Endothelial cell of umbilical vein (primary cell): Measurements from ENCODE around the gene LLGL2. TPM values are rescaled to one million over a fixed set of nuclear protein-coding genes. Genes with fewer than 3 reads are reported as not detected.
A peak's percentile ranks its signal among the peaks of the same experiment; 100 is the strongest.

Experiments
- BruUV-seq: library from RNA; stranded (reverse); fragments of 400-500 nt; replicated peaks from 2 replicates; lab custom pipeline; 2021; lab: Mats Ljungman, UMichigan
- CTCF ChIA-PET: fragments of 300-600, 350-600 bp; sonication (Branson Sonifier 250); formaldehyde crosslinking; loops from one replicate; lab custom pipeline; 2021; ENCODE audit warnings: antibody characterized with exemption, inconsistent platforms; lab: Charles Lee
- POLR2A ChIA-PET: fragments of 300-600, 350-600 bp; sonication (Branson Sonifier 250); formaldehyde crosslinking; loops from one replicate; lab custom pipeline; 2021; ENCODE audit warnings: antibody characterized with exemption, inconsistent platforms; lab: Charles Lee
- DNase-seq: peaks from one replicate; pipeline ENCODE4 v3.0.0-alpha.2; 2011; ENCODE audit warnings: low read depth, low spot score
- FAIRE-seq: peaks from 2 replicates; lab custom pipeline; 2011; peaks lifted over from hg19 to GRCh38; lab: Jason Lieb, UNC
- H2AFZ ChIP-seq: 2 replicates; pipeline ENCODE4 v1.6.0; 2012; ENCODE audit warnings: low read depth, low read length, control low read depth, inconsistent platforms
- H3K27ac ChIP-seq: 2 replicates; pipeline ENCODE4 v1.5.1; 2011; ENCODE audit warnings: low read depth, mild to moderate bottlenecking, control low read depth, low read length, moderate library complexity; ENCODE audit not compliant: insufficient read depth
- H3K27me3 ChIP-seq, 2 experiments: 2 replicates each; pipeline versions ENCODE4 v1.6.0 to v1.6.1; 2011; ENCODE audit warnings: low read length in 2 of 2, mixed read lengths in 1 of 2; ENCODE audit not compliant: control insufficient read depth in 2 of 2, insufficient read depth in 2 of 2
- H3K36me3 ChIP-seq, 2 experiments: 2 replicates in 1 of 2; 3 replicates in 1 of 2; pipeline ENCODE4 v1.5.1; 2011; ENCODE audit warnings: low read length in 2 of 2, mild to moderate bottlenecking in 1 of 2, moderate library complexity in 1 of 2; ENCODE audit not compliant: control insufficient read depth in 2 of 2, insufficient read depth in 2 of 2; ENCODE audit errors: extremely low read depth in 1 of 2
- H3K4me1 ChIP-seq: 3 replicates; pipeline ENCODE4 v1.5.1; 2011; ENCODE audit warnings: mild to moderate bottlenecking, low read length; ENCODE audit not compliant: control insufficient read depth, insufficient read depth; ENCODE audit errors: extremely low read depth
- H3K4me2 ChIP-seq: 2 replicates; pipeline ENCODE4 v1.6.1; 2011; ENCODE audit warnings: low read length, control low read depth, mixed read lengths; ENCODE audit not compliant: insufficient read depth
- H3K4me3 ChIP-seq, 3 experiments: fragments of 200-600 bp in 1 of 3; sonication (generic), shearing (Covaris generic) in 1 of 3; replicated peaks in 1 of 3; 2 replicates each; pipeline ENCODE4 v1.5.1; 2011 to 2016; ENCODE audit warnings: control low read depth in 3 of 3, low read length in 3 of 3, mild to moderate bottlenecking in 2 of 3, inconsistent platforms in 1 of 3, low read depth in 1 of 3, moderate library complexity in 1 of 3; ENCODE audit not compliant: insufficient read depth in 1 of 3
- H3K79me2 ChIP-seq: 2 replicates; pipeline ENCODE4 v1.6.0; 2012; ENCODE audit warnings: low read length, inconsistent platforms; ENCODE audit not compliant: control insufficient read depth, insufficient read depth
- H3K9ac ChIP-seq: replicated peaks from 2 replicates; pipeline ENCODE3; 2011; ENCODE audit warnings: low read length, control low read depth; ENCODE audit not compliant: insufficient read depth; ENCODE audit errors: extremely low read depth
- H3K9me1 ChIP-seq: replicated peaks from 3 replicates; pipeline ENCODE4 v1.6.0; 2011; ENCODE audit warnings: mild to moderate bottlenecking, low read length; ENCODE audit not compliant: control insufficient read depth, insufficient read depth; ENCODE audit errors: extremely low read depth
- H3K9me3 ChIP-seq: replicated peaks from 2 replicates; pipeline ENCODE4 v1.5.1; 2012; ENCODE audit warnings: low read length, inconsistent platforms; ENCODE audit not compliant: control insufficient read depth, insufficient read depth
- H4K20me1 ChIP-seq: replicated peaks from 2 replicates; pipeline ENCODE3; 2011; ENCODE audit warnings: mild to moderate bottlenecking, low read length; ENCODE audit not compliant: control insufficient read depth, insufficient read depth; ENCODE audit errors: extremely low read depth
- CTCF ChIP-seq, 2 donors: IDR thresholded peaks; 1 replicate in 1 of 2; 2 replicates in 1 of 2; pipeline ENCODE4 v1.5.1; 2011; ENCODE audit warnings: low read length in 2 of 2, mild to moderate bottlenecking in 2 of 2, moderate library complexity in 2 of 2, control low read depth in 1 of 2, inconsistent platforms in 1 of 2, low read depth in 1 of 2; ENCODE audit not compliant: insufficient read depth in 1 of 2; ENCODE audit errors: extremely low read depth in 1 of 2
- EZH2 ChIP-seq: IDR thresholded peaks from 2 replicates; pipeline ENCODE4 v1.6.1; 2012; ENCODE audit warnings: borderline replicate concordance, low read depth, mild to moderate bottlenecking, moderate library complexity, low read length, inconsistent platforms; ENCODE audit not compliant: severe bottlenecking
- FOS ChIP-seq: IDR thresholded peaks from 2 replicates; pipeline ENCODE4 v1.6.1; 2011; ENCODE audit warnings: mild to moderate bottlenecking, low read length, moderate library complexity, borderline replicate concordance; ENCODE audit not compliant: insufficient read depth
- GATA2 ChIP-seq: IDR thresholded peaks from 2 replicates; pipeline ENCODE4 v1.7.0; 2011; ENCODE audit warnings: low read depth, mild to moderate bottlenecking, moderate library complexity, mixed read lengths, low read length; ENCODE audit not compliant: insufficient read length, insufficient read depth
- JUN ChIP-seq: IDR thresholded peaks from 2 replicates; pipeline ENCODE4 v1.6.1; 2011; ENCODE audit warnings: borderline replicate concordance, low read depth; ENCODE audit not compliant: insufficient read length, insufficient read depth
- POLR2AphosphoS5 ChIP-seq: IDR thresholded peaks from 2 replicates; pipeline ENCODE4 v1.6.1; 2012; ENCODE audit warnings: low read depth, mild to moderate bottlenecking, control low read depth, low read length, moderate library complexity; ENCODE audit not compliant: insufficient read depth
- dilution Hi-C: fragments of 300-500 bp; cut with MboI; formaldehyde crosslinking; loops from one replicate; pipeline ENCODE4 v1.15.0; 2019; ENCODE audit warnings: low sequenced_read_pairs; ENCODE audit not compliant: extremely low pct_ligation_motif_present
- intact Hi-C: fragments of 100-400 bp; cut with micrococcal nuclease; formaldehyde crosslinking; loops from one replicate; pipeline ENCODE4 v1.10.0; 2022
- polyA plus RNA-seq, 4 experiments: library from polyadenylated mRNA; depleted of rRNA in 3 of 4; stranded (reverse) in 3 of 4; unstranded in 1 of 4; fragments of >200 nt; gene quantifications; 2 replicates each; pipeline versions ENCODE4 v1.2.1 to v1.2.3, GENCODE V29; 2011 to 2012; ENCODE audit warnings: missing spikeins in 1 of 4
- total RNA-seq: library from RNA; stranded (reverse); gene quantifications from 2 replicates; pipeline ENCODE4 v1.2.3, GENCODE V29; 2021

LLGL2 gene
- total and polyA plus RNA-seq, 2 donors (not counting 3 experiments of a cell fraction or from before 2014, with no cell fraction given) = 5.3 to 5.4 TPM

DNA sequence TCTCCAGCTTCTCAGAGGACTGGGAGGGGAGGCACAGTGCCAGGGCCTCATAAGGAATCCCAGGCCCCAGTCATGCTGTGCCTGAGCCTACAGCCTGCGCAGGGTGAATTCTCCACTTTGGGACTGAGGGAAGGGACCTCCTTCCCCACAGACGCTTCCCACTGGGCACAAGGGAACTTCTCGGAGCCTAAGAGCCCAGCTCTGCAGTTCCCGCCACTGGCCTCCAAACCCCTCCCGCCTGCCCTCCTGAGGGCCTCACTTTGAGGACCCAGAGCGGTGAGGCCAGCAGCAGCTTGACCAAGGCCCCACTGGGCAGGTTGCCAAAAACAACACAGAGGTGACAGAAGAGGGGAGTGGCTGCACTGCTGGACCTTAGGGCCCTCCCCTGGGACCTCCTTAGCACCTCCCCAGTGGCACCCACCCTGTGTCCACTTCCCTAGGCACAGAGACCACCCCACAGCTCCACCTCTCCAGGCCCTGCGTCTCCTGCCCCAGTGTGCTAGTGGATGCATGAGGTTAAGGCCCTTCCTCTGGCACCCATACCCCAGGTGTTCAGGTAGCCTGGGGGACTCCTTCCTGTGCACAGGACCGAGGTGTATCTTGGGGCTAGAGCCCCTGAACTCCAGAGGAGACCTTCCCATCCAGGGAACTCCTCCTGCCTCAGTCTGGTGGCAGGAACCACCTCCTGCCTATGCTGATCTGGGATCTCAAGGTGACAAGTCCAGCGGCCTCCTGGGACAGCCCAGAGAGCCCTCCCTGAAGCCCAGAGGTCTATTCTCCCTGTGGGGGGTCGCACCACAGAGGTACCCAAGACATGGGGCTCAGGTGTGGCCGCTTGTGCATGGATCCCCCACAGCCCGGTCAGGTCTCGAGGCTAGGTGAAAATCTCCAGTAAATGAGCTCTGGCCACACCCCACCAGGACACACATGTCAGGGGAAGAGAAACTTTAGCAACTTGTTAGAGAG is 13.6 kb upstream of the LLGL2 start:
- no peak overlapping the region for H3K27ac ChIP-seq
- dilution Hi-C loops (no loop called here), intact Hi-C loops (loop anchor here (5.0 to 10.0 kb wide), 2 partner anchors 235 to 467 kb away; partner anchors contain the start of genes ATP5PD and KCTD2)
- no peaks in the 10 kb centered on the region for H3K27me3 ChIP-seq
- peak overlapping the region; percentile 6 for H3K4me2 ChIP-seq
- TF ChIP-seq CTCF (IDR thresholded peaks at IDR 0.05; ENCODE audit: extremely low read depth in 1 of 2, insufficient read depth in 1 of 2, low read depth in 1 of 2, low read length in 2 of 2) = no peak
- TF ChIP-seq POLR2AphosphoS5 = peak; percentile 32
- no peak for TF ChIP-seq FOS
- TF ChIP-seq EZH2 = no peak
- TF ChIP-seq GATA2 = no peak
- TF ChIP-seq JUN = no peak
- no peak for DNase-seq
- no peaks in the 10 kb centered on the region for H3K9me1 ChIP-seq
- no peak overlapping the region for H2AFZ ChIP-seq
- no peaks in the 10 kb centered on the region for H3K9me3 ChIP-seq
- peaks cover 56% of the 10 kb centered on the region for H3K4me1 ChIP-seq
- H4K20me1 ChIP-seq = no peaks in the 10 kb centered on the region
- no TSS peak for BruUV-seq
- ChIA-PET POLR2A (interaction anchor here (0.6 kb wide), 1 partner anchor 404 kb away, joined by 3 read pairs; no protein-coding TSS in a partner anchor), CTCF (interaction anchor here (1.0 to 1.5 kb wide), 3 partner anchors 13 to 236 kb away, joined by 3 read pairs; no protein-coding TSS in a partner anchor)
- FAIRE-seq = no peak
- H3K4me3 ChIP-seq = no peak overlapping the region
- peaks cover 36% of the 10 kb centered on the region for H3K79me2 ChIP-seq
- H3K9ac ChIP-seq = no peak overlapping the region
- peaks cover 0 to 2% of the 10 kb centered on the region in 2 experiments for H3K36me3 ChIP-seq
